ENCODE measurements around the gene TNP1. TPM values are rescaled to one million over a fixed set of nuclear protein-coding genes. Genes with fewer than 3 reads are reported as not detected.

TNP1 gene, protein sequence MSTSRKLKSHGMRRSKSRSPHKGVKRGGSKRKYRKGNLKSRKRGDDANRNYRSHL
- total RNA-seq: not detected
- long read RNA-seq: 0 reads

DNA sequence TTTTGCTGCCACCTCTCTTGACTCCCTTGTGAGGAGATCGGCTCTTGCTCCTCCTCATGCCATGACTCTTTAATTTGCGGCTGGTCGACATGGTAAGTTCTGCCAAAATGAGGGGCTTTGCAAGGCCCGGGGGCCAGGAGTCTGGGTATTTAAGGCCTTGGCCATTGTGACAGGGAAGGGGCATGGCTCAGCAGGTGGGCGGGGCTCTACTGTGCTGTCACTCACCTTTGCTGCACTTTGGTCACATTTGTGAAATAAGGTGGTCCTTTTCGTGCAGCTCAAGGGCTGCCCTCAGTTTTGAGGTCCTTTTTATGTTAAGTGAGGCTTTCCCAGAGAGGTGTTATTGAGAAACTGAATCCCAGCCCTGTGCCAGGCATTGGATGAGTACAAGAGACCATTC, at the start of gene TNP1:
Gene TNP1, minus strand, starts transcription at position 121 of the 400 bp plus-strand sequence. Its CDS starts 30 bp downstream, at position 91.
- no peaks in the 10 kb centered on the region for H3K27me3 ChIP-seq (ENCODE audit: low read depth)

DNA sequence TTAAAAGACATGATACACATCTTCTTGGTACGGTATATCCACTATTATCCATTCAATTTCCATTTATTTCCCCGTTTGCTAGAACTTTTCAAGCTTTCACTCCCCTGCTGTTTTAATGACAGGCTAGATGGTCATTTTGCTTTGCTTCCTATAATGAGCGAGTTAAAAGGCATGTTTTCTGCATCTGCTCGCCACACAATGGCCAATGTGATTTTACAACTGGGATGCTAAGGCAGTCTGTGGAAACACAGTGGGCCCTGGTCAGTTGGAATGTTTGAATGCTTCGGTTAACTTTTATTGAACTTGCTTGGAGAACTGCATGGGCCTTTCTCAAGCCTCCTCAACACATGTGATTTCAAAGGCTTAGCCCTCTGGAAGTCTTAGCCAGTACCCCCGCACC, 48.4 kb upstream of the TNP1 start:
- Histone ChIP-seq H3K9me3 (replicated peaks) (peaks cover 10% of the 10 kb centered on the region), H3K27ac (replicated peaks) (no peak overlapping the region), H3K4me3 (no peak overlapping the region), H3K36me3 (no peaks in the 10 kb centered on the region), H3K4me1 (no peaks in the 10 kb centered on the region), H3K27me3 (ENCODE audit: low read depth) (no peaks in the 10 kb centered on the region)
- TF ChIP-seq, protein P1, sequence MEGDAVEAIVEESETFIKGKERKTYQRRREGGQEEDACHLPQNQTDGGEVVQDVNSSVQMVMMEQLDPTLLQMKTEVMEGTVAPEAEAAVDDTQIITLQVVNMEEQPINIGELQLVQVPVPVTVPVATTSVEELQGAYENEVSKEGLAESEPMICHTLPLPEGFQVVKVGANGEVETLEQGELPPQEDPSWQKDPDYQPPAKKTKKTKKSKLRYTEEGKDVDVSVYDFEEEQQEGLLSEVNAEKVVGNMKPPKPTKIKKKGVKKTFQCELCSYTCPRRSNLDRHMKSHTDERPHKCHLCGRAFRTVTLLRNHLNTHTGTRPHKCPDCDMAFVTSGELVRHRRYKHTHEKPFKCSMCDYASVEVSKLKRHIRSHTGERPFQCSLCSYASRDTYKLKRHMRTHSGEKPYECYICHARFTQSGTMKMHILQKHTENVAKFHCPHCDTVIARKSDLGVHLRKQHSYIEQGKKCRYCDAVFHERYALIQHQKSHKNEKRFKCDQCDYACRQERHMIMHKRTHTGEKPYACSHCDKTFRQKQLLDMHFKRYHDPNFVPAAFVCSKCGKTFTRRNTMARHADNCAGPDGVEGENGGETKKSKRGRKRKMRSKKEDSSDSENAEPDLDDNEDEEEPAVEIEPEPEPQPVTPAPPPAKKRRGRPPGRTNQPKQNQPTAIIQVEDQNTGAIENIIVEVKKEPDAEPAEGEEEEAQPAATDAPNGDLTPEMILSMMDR (IDR thresholded peaks at IDR 0.05; ENCODE audit: borderline replicate concordance): no peak
- intact Hi-C loops (cut with micrococcal nuclease): no loop called here
- DNase-seq: no peak

More for the DNA sequence above, at the start of gene TNP1:
- Histone ChIP-seq H3K4me1 (peaks cover 28% of the 10 kb centered on the region), H3K9me3 (replicated peaks) (no peaks in the 10 kb centered on the region), H3K4me3 (no peak within 1 kb of the TSS), H3K36me3 (no peaks in the 10 kb centered on the region), H3K27ac (replicated peaks) (no peak within 1 kb of the TSS)
- TF ChIP-seq, protein P1 (IDR thresholded peaks at IDR 0.05; ENCODE audit: borderline replicate concordance): no peak
- no peak for DNase-seq
- intact Hi-C loops (cut with micrococcal nuclease): no loop called here

- no peak overlapping the region for H3K4me3 ChIP-seq
- DNase-seq: no peak
- H3K9me3 ChIP-seq (replicated peaks): peaks cover 27% of the 10 kb centered on the region
- H3K4me1 ChIP-seq: no peaks in the 10 kb centered on the region
- H3K36me3 ChIP-seq: no peaks in the 10 kb centered on the region
- H3K27me3 ChIP-seq (ENCODE audit: low read depth): no peaks in the 10 kb centered on the region
- intact Hi-C loops (cut with micrococcal nuclease): no loop called here
- TF ChIP-seq, protein P1 (IDR thresholded peaks at IDR 0.05; ENCODE audit: borderline replicate concordance): no peak
- H3K27ac ChIP-seq (replicated peaks): no peak overlapping the region
Measured at GRCh38 chr2:216905649-216906329, 45.9 kb upstream of the TNP1 start.

- H3K27me3 ChIP-seq (ENCODE audit: low read depth): no peaks in the 10 kb centered on the region
- no peaks in the 10 kb centered on the region for H3K36me3 ChIP-seq
- intact Hi-C loops (cut with micrococcal nuclease): no loop called here
- TF ChIP-seq, protein P1 (IDR thresholded peaks at IDR 0.05; ENCODE audit: borderline replicate concordance): no peak
- peaks cover 27% of the 10 kb centered on the region for H3K9me3 ChIP-seq (replicated peaks)
- H3K27ac ChIP-seq (replicated peaks): no peak overlapping the region
- no peak overlapping the region for H3K4me3 ChIP-seq
- no peaks in the 10 kb centered on the region for H3K4me1 ChIP-seq
- no peak for DNase-seq
Measured at GRCh38 chr2:216904974-216905373, 45.1 kb upstream of the TNP1 start.

DNA sequence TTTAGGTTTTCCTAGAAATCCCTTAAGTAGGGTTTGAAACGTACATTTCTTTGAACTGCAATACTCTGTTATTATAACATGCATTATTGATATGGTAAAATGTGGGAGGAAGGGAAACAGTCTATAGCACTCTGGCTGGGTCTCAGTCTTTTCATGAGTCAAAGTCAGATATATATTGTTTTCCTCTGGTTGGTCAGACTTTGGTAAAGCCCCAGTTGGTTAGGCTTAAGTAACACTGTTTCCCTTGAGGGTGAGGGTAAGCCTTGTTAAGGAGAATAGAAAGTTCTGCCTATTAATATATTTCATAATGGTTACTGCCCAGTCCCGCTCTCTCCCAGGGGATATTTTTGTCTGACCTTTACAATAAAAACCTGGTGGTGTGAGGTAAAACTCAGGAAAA, 44.7 kb upstream of the TNP1 start:
- no peaks in the 10 kb centered on the region for H3K4me1 ChIP-seq
- no peak overlapping the region for H3K4me3 ChIP-seq
- no peak overlapping the region for H3K27ac ChIP-seq (replicated peaks)
- TF ChIP-seq, protein P1 (IDR thresholded peaks at IDR 0.05; ENCODE audit: borderline replicate concordance): no peak
- no peak for DNase-seq
- intact Hi-C loops (cut with micrococcal nuclease): no loop called here
- no peaks in the 10 kb centered on the region for H3K36me3 ChIP-seq
- H3K27me3 ChIP-seq (ENCODE audit: low read depth): no peaks in the 10 kb centered on the region
- H3K9me3 ChIP-seq (replicated peaks): peaks cover 31% of the 10 kb centered on the region
